GM21423 (cell line): ENCODE measurements around the gene ADORA1.

Experiments used
- ATAC-seq: cut with Tn5 transposase; IDR thresholded peaks from one replicate; pipeline ENCODE4 v1.9.1; 2021; ENCODE audit warnings: mild to moderate bottlenecking, moderate library complexity; ENCODE audit not compliant: unreplicated experiment

Gene ADORA1

GRCh38 chr1:203093754-203094410 lies 33.6 kb upstream of the ADORA1 start:
- ATAC-seq: no peak

- ATAC-seq: no peak
These were observed 32.4 kb upstream of the ADORA1 start for GRCh38 chr1:203095061-203095690.

DNA sequence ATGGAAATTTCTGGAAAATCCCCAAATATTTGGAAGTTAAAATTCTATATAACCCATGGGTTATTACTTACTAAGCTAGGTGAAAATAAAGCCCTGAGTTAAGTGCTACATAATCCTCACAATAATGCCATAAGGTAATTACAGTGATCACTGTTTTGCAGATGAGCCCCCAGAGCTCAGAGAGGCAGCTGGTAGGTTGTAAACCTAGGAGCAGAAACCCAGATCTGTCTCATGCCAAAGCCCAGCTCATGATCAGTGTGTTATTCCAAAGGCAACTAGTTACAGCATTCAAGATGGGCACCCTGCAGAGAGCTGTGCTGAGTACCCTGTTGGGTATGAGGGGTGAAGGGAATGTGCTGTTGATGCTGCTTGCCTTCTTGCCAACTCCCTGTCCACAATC lies 31.0 kb upstream of the ADORA1 start:
- ATAC-seq: no peak

GRCh38 chr1:203097001-203097400 lies 30.5 kb upstream of the ADORA1 start:
- ATAC-seq: no peak

DNA sequence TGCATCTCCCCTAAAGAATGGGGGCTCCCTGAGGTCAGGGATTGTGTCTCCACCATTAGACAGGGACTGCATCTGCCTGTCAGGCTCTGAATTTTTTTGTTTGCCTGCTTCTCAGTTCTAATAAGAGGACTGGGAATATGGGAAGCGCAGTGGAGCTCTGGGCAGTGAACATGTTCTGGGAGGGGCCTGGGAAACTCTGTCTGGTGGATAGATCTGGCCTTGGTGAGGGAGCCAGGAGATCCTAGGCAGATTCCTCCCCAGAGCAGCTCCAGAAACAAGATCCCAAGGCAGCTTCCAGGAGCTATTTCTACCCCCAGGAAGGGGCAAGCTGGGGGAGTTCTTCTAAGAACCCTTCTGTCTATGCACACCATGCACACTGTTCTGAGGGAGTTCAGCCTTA lies 29.1 kb upstream of the ADORA1 start:
- ATAC-seq: no peak

- no peak for ATAC-seq
These were observed 28.5 kb upstream of the ADORA1 start for GRCh38 chr1:203098914-203099520.

- no peak for ATAC-seq
These were observed 27.6 kb upstream of the ADORA1 start for GRCh38 chr1:203099805-203100515.

DNA sequence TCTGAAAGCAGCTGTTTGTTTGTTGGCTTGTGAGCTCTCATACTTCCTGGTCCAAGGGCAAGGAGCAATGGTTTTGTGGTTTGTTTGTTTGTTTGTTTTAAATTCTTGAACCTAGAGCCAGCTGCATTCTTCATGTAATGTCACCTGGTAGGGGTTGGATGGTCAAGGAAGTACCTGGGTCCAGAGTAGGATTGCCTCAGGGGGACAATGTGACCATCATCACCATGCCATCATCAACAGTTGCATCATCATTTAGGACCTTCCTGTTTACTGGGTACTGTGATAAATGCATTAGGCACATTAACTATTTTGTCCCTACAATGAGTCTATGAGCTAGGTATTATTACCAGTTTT lies 27.0 kb upstream of the ADORA1 start:
- no peak for ATAC-seq

- no peak for ATAC-seq
These were observed 25.5 kb upstream of the ADORA1 start for GRCh38 chr1:203101813-203102634.

GRCh38 chr1:203103216-203103615 lies 24.3 kb upstream of the ADORA1 start:
- ATAC-seq: no peak

- ATAC-seq: no peak
These were observed 23.6 kb upstream of the ADORA1 start for GRCh38 chr1:203103829-203104495.

DNA sequence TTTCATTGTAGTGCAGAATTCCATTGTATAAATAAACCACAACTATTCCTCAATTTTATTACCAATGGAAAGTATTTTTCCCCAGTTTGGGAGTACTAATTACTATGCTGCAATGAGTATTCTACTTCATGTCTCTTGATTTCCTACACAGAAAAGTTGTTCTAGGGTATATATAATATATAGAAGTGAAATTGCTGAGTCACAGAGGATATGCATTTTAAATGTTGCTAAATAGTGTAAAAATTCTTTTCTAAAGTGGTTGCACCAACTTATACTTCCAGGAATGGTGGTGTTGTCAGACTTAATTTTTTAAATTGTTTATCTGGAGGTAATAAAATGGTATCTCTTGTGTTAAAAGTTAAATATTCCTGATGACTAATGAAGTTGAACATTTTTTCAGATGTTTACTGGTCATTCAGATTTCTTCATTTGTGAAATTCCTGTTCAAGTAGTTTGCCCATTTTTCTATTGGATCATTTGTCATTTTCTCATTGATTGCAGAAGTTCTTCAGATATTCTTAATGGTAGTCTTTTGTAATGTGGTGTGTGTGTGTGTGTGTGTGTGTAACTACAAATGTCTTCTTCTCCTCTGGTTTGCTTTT lies 22.6 kb upstream of the ADORA1 start:
- no peak for ATAC-seq

GRCh38 chr1:203112475-203112874 lies 15.1 kb upstream of the ADORA1 start:
- ATAC-seq: no peak

- no peak for ATAC-seq
These were observed 14.2 kb upstream of the ADORA1 start for GRCh38 chr1:203113308-203113707.

- ATAC-seq: no peak
These were observed 13.3 kb upstream of the ADORA1 start for GRCh38 chr1:203114202-203114601.

DNA sequence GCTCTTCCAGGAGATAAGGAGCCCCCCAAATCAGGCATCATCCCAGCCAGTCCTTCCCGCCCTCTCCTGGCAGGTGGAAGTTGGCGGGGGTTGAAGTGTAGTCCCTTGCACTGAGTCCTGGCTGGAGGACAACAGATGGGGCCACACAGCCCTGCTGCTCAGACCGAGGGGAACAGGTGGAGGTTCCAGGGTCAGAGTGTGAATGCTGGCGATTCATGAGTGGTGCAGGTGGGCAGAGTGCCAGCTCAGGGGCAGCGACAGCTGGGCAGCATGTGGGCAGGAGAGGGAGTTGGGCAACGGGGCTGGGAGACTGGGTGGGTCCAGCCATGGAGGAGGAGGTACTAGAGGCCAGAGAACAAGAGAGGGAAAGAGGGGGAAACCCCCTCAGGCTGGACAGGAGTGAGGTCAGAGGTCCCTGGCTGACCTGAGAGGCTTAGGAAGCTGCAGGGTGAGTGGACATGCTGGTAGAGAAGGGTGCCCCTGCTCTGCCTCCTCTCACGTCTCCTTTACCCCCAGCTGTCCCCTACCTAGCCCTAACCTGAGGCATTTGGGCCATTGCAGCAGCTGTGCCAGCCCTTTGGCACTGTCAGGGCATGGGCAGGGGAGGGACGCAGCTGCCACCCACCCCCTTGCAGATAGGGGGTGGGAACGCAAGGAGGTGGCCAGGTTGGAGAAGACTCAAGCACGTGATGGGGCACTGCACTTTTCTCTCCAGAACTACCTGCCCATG lies 11.3 kb upstream of the ADORA1 start:
- ATAC-seq: no peak

DNA sequence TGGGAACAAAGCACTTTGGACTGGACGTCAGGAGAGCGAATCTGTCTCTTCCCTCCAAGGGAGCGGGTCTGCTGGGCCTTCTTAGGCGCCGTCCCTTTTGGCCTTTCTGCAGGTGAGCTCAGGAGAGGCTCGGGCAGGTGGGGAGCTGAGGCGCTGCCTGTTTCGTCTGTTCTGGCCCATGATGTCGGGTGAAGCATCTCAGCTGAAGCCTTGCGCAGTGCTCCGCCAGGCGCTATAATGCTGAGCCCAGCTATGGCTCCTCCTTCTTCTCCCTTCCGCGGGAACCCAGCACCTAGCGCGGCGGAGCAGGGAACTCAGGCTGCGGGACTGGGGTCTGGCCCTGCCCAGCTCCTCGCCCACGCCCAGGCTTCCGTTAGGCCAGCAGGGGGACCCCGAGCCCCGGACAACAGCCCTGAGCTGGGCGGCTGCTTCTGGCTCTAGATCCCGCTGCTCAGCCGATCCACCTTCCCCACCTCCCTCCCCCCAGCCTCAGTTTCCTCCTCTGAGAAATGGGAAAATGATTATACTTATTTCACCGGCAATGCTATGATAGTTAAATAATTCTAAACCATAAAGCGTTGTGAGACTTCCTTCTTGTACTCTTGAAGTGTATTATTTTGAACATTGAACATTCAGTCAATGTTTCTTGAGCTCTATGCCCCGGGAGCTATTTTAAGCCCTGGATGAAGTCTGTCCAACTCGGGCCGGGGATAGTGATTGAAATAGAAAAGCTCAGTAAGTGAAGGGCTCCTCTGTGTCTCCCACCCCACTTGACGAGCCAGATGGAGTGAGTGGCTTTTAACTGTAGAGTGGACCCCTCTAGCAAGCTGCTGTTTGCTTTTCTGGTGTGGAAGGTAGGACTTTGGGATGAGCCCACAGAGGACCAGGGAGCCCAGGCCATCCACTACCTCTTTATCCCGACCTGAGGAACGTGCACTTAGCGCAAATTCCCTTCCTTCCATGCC lies 9.6 kb upstream of the ADORA1 start:
- no peak for ATAC-seq
